GOT3 (cell line): ENCODE measurements around the gene MAGIX.
"Not testable (repeated sequence)": the region's sequence is repeated elsewhere in the genome, so short reads cannot be mapped to it uniquely, and the experiment has no call there.

Experiments
- DNase-seq: peaks from one replicate; lab custom pipeline; 2025; ENCODE audit warnings: mixed read lengths; lab: John Stamatoyannopoulos, UW

The MAGIX gene

DNA sequence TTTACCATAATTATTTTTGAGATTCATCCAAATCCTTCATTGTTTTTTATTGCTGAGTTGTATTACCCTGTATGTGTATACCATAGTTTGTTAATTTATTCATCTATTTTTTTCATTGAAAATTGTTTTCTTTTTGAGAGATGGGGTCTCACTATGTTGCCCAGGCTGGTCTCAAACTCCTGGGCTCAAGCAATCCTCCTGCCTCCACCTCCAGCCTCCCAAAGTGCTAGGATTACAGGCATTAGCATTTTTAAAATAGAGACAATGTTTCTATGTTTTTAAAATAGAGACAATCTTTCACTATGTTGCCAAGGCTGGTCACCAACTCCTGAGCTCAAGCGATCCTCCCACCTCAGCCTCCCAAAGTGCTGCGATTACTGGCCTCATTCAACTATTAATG, 1.6 kb upstream of the MAGIX start:
- DNase-seq = no peak

DNA sequence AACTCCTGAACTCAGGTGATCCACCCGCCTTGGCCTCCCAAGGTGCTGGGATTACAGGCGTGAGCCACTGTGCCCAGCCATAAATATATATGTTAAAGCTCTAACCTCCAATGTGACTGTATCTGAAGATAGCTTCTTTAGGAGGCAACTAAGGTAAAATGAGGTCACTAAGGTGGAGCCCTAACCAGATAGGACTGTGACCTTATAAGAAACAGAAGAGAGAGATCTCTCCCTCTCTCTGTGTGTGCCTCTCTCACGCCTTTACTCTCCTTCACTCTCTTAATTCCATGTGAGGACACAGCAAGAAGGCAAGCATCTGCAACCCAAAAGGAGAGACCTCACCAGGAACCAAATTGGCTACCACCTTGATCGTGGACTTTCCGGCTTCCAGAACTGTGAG, 926 bp upstream of the MAGIX start:
- DNase-seq = no peak

DNA sequence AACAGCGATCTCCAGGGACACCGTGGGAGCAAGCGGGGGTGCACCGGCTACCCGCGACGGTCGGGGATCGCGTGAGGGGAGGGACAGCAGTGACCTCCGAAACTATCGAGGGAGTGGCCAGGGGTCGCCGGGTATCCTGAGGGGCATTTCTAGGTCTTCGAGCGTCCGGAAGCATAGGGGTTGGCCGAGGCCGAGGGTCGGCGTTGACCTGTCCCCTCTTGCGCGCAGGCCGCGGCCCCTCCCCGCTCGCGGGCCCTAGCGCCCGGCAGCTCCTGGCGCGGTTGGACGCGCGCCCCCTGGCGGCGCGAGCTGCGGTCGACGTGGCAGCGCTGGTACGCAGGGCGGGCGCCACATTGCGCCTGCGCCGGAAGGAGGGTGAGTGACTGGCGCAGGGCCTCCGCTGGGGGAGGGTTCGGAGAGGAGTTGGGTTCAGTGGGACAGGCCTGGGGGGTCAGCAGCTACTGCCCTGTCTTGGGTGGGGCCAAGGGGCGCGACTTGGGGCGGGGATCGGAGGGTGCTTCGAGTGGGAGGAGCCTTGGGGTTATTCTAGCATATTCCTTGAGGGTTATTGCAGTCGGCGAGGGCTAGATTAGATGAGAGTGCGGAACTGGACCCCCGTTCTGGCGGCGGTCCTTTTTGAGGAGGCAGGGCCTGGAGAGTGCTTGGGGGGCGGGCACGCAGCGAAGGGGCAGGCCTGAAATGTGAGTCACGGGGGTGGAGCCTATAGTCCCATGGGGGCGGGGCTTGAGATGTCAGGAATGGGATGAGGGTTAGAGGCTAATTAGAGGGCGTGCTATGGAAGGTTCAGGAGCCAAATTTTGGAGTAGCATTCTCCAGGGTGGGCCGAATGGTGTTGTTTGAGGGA, 1.2 kb downstream of the MAGIX start:
- DNase-seq = peak; percentile 39

DNA sequence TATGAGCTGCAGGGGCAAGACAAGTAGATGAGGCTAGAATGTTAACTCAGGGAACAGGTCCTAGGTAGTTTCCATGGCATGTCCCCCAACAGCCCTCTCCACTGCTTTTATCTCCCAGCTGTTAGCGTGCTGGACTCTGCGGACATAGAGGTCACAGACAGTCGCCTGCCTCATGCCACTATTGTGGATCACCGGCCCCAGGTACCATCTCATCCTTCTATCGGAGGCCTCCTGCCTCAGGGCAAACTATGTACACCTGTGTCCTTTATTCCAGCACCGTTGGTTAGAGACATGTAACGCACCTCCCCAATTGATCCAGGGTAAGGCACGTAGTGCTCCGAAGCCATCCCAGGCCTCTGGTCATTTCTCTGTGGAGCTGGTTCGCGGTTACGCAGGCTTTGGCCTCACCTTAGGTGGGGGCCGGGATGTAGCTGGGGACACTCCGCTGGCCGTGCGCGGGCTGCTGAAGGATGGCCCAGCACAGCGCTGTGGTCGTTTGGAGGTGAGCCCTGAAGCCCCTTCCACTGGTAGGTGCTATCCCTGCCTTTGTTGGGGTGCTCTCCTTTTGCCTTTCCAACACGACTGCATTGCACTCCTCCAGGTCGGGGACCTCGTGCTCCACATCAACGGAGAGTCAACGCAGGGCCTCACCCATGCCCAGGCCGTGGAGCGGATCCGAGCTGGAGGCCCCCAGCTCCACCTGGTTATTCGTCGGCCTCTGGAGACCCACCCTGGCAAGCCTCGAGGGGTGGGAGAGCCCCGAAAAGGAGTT, 2.2 kb downstream of the MAGIX start:
- DNase-seq = no peak

DNA sequence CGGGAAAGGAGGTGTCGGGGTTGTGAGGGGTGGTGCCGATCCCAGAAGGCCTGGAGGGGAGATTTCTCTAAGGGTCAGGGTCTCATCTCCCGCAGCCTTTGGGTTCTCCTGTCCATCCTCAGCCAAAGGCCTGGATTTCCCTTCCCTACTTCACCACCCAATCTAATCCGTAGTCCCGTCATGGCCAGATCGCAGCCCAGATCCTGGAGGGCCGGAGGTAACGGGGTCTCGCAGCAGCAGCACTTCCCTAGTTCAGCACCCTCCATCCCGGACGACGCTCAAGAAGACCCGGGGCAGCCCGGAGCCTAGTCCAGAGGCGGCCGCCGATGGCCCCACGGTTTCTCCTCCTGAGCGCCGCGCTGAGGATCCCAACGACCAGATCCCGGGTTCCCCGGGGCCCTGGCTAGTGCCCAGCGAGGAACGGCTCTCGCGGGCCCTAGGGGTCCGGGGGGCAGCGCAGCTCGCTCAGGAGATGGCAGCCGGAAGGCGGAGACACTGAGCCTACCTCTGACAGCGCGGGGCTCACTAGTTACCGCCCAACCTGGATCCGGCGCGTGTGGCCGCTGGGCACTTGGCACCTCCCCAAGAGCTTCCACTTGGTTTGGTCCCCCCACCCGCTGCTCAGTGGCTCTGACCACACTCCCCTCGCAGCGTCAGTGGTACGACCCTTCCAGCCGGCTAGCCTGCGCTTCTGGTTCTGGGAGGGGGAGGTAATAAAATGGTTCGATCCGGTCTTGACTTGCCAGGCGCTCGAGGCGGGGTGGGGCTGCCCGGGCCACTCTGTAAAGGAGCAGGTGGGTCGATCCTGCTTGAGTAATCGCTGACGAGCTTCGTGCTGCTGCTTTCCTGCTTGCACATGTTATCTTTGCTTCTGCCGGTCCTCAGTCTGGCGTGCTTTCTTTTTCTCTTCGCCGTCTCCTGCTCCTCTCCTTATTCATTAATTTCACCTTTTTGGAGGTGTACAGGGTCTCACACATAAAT, 3.6 kb downstream of the MAGIX start:
- DNase-seq = no peak

DNA sequence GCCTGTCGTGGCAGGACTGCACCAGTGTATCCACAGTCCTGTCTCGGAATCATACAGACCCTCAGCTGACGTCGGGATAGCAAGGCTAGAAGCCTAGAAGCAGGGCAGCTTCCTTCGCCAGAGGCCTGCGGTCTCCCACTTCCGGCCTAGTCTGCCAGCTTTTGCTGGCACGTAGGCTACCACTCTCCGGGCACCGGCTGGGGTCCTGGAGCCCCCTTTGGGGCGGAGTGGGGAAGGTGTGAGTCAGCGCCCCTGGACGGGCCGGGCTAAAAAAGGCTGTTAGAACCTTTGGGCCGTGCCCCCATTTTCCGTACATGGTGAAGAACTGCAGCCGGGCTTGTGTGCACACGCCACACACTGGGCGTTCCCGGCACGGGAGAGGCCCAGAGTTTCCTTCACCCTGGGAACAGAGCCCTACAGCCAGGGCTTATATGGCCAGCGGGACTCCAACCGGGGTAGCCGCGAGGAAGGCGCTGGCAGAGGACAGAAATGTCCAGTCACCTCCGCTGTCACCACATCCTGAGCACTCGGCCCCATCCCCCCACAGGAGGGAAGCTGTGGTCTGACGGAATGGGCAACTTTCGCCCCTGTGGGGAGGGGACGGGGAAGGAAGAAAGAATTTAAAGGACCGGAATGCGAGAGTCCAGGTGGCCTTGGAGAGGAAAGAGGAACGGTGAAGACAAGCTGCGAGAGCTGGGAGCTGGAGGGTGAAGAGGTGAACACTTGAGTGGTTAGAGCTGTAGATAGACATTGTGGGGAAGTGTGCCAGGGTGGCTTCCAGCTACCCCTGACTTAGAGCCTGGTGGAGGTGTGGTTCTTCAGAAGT, 4.6 kb downstream of the MAGIX start:
- DNase-seq = peak; percentile 7

DNA sequence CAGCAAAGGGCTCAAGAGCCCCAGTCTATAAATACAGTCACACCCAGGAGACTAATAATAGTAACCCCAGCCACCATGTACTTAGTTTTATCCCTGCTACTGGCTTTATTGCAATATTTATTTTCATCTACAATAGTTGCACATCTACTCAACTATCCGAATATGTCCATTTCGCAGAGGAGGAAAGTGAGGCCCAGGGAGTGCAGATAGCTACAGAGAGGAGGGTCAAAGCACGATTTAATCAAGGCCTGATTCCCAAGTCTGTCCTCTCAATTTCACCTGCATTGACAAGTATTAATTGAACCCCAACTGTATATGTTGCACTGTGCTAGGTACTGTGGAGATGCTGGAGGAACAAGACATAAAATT, 5.2 kb downstream of the MAGIX start:
- DNase-seq = no peak

DNA sequence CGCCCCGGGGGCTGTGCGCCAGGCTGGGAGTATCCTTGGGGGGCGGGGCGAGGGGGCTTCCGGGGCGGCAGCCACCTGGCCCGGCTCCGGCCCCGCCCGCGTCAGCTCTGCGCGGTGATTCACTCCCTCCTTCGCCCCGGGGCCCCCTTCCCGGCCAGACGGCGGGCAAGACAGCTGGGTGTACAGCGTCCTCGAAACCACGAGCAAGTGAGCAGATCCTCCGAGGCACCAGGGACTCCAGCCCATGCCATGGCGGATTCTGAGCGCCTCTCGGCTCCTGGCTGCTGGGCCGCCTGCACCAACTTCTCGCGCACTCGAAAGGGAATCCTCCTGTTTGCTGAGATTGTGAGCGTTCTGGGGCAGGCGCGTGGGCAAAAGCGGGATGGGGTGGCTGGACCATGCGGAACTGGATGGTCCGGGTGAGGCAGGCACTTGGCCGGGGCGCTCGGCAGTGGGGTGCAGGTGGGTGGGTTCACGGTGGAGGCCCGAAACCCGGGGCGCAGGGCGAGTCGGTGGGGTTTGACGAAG, 9.3 kb downstream of the MAGIX start, which contains the start of gene PLP2:
Gene PLP2, plus strand, starts transcription at position 147 of the 528 bp plus-strand sequence. Its CDS starts 103 bp downstream, at position 250.
- DNase-seq = peak; percentile 21

DNA sequence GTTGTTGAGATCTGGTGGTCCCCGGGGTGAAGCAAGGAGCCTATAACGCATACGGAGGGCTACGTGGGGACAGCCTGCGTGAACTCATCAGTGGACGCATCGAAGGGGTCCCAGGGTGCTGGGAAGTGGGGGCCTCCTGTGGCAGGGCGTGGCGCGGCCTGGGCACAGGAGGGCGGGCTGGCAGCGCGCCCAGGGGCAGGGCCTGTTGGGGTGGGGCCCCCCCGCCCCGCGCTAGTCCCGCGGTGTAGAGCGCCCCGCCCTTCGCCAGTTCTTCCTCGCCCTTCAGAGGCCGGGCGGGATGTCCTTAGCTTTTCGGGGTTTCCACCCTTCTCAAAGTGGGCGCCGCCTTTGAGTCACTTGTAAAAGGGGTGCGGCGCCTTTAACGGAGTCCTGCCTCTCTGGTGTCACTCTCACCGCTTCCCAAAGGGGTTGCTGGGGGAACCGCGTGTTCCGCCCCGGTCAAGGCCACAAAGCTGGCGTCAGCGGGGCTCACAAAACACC, 9.8 kb downstream of the MAGIX start:
- no peak for DNase-seq

DNA sequence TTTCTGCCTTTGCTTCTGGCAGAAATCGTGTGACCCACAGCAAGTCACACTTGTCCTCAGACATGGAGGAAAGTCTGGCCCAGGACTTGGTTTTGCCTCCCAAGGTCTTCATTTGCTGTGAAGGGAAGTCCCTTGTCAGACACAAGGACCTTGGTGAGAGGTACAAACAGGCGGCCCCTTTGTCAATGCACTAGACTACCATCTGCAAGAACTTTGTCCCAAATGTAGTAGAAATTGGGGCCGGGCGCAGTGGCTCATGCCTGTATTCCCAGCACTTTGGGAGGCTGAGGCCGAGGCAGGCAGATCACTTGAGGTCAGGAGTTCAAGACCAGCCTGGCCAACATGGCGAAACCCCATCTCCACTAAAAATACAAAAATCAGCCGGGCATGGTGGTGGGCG, 11.0 kb downstream of the MAGIX start:
- DNase-seq = not testable (repeated sequence)

DNA sequence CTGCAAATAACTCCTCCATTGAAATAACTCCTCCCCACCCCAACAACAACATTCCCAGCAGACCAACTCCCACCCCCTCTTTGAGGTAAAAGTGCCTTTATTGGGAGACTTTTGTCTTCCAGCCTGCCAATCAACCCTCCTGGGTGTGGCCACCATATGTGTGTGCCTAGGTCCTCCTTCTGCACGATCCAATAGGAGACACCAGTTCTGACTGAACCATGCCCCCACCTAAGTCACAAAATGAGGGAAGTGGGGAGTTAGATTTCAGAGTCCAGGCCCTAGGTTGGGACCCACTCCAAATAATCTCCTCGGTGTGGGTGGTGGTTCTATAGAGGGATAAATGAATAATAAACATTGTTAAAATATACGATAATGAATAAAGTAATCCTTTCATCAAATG, 12.2 kb downstream of the MAGIX start:
- DNase-seq = no peak

DNA sequence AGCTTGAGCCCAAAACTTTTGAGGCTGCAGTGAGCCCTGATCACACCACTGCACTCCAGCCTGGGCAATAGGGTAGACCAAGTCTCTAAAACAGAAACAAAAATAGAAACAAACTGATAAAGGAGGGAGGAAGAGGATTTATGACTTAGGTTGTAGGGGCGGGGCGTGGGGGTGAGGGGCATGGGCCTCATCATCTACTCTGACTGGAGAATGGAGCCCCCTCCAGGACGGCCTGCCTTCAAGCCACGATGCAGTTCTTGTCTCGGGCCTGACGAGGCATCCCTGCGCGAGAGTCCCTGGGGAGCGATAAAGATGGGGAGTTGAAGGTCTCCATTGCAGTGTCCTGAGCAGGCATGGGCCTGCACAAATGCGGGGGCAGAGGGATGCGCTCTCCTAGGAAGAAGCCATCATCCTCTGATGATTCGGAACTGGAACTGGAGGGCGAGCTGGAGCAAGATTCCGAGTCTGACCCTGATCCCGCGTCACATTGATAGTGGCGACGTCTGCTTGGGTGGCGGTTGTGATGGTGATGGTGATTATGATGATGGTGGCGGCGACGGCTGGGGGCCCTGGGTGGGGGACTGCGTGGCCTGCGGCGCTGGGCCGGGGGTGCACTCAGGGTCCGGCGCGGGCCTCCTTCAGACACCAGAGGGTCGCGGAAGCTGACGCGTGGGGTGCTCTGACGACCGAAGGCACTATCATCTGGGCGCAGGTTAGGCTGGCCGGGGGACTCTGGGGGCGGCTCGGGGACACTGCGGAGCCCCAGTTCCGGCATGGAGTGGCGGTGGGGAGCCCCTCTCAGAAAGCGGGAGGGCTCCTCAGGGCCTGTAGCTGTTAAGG, 13.1 kb downstream of the MAGIX start:
- DNase-seq = no peak

DNA sequence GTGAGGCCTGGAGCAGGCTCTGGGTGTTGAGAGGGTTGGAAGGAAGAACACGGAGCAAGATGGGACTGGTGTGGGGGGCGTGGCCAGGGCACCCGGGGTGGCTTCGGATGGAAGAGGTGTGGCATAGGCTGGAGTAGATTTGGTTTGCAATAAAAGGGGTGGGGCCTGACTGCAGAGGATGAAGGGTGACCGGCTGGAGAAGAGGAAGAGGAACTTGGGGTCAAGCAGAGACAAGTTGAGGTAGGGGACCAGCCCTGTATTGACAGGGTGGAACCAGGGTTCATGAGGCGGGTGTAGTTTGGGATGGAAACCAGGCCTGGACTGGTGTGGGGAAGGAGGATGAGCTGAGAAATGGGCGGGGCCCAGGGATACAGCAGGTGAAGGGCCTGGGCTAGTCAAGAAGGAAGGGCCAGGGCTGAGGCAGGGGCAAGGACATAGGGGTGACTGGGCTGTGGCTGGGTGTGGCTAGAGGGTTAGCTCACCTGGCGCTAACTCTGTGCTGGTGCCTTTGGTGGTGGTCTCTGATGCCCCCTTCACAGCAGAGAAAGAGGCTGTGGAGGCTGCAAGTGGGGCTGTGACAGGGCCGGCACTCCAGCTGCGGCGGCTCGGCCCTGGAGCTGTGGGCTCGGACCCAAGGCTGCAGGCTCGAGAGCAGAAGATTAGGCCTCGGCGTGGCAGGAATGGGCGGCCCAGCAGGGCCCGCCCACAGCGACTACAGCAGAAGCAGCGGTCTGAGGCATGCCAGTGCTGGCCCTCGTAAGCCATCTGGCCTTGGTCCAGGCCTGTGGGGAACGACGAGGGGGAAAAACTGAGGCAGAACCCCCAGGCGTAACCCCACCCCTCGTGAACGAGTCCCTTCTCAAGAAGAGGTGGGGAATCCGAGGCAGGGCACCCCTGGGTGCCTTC, 14.1 kb downstream of the MAGIX start:
- no peak for DNase-seq

DNA sequence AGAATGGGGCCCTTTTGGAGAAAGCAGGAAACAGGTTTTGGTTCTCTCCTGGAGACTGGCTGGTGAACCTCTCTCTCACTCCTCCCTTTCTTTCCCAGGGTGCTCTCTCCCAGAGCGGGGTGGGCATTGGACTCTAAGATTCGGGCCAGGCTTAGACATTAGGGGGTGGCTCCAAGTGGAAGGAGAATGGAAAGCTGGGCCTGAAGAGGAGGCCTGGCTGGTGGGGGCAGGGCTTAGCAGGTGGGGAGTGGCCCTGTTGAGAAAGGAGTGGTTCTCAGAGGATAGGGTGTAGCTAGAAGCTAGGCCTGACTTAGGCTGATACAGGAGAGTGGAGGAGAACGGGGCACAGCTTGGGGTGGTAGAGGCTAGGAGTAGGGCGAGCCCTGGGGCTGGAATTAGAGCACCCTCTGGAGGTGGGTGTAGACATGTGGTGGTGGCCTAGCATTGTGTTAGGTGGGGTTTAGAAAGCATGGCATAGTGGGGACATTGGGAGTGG, 14.8 kb downstream of the MAGIX start:
- no peak for DNase-seq

DNA sequence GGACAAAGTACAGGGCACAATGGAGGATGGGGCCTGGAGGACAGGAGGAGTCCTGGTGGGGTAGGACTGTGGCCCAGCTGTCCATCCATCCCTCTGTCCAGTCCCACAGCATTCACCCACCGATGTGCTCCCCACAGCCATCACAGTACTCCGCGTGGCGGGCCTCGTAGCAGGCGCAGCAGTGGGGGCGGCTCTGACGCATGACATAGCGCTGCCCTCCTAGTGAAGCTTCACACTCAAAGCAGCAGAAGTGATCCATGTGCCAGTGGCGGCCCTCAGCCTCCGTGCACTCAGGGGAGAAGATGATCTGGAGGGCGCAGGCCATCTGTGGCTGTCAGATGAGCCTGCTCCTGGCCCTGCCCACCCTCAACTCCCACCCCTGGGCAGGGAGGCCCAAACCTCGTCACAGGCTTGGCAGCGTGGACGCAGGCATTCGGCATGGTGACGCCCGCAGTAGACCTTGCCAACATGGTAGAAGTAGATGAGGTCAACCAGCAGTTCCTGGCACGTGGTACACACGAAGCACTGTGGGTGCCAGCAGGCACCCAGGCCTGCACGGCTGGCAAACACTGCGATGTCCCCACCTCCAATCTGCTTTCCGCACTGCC, 15.4 kb downstream of the MAGIX start:
- DNase-seq = no peak

DNA sequence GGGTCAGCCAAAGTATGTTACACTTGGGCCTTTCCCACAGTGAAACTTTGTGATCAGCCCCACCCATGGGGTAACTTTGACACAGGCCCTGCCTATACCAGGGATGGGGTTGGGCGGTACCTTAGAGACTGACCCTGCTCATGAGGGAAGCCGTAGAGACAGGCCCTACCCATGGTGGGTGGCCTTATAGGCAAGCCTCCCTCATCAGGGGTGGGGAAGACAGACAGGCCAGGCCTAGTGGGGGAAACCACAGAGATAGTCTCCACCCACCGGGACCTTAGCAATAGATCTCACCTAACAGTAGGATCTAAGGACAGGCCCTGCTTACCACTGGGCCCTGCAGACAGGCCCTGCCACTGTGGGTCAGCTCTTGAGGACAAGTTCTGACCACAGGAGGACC, 16.0 kb downstream of the MAGIX start:
- DNase-seq = no peak

DNA sequence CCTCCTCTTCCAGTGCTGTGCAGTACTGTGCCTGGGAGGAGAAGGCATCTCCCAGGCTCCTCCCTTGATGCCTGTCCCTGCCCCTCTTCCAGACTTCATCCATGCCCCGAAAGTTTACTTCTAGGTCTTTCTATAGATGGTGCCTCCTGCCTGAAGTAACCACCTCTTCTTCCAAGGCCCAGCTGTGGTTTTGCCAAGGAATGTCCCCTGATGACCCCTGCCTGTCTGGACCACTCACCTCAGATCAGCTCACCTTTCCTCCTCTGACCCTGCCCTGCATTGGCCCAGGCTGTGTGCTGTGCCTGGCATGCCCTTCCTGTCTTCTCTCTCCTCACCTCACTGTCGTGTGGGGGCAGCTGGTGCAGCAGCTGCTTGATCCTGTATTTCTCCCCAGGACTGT, 16.8 kb downstream of the MAGIX start:
- no peak for DNase-seq

DNA sequence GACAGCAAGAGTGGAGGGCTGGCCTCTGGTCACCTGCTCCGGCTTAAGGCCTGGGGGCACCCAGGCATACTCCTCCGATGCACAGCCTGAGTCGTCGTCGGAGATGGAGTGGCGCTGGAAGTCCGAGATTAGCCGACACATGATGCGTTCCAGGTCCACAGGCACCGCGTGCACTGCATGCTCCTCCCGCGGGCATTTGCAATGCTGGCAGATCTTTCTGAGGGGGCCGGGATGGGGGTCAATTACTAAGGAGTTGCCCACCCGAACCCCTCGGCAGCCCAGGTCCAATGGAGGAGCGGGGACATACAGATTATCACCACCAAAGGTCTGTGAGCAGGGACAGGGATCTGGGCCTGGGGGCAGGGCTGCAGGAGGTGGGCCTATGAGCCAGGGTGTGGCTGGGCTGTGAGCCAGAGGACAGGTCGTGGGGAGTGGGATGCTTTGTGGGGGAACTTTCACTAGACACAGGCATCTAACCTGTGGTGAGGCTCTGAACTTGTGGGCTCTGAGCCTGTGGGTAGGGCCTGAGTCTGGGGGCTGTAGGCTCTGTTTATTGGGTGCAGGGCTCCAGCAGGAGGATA, 21.2 kb downstream of the MAGIX start:
- DNase-seq = no peak
